Astrocyte (in vitro differentiated cells and primary cell): ENCODE data around the gene HABP4. TPM values are rescaled to one million over a fixed set of nuclear protein-coding genes. Genes with fewer than 3 reads are reported as not detected.

Experiments
- DNase-seq: peaks from one replicate; pipeline ENCODE4 v3.0.0-alpha.2; 2010; ENCODE audit warnings: low read depth
- FAIRE-seq: peaks from 2 replicates; lab custom pipeline; 2011; peaks lifted over from hg19 to GRCh38; lab: Jason Lieb, UNC
- H2AFZ ChIP-seq: 2 replicates; pipeline ENCODE4 v1.6.0; 2012; ENCODE audit warnings: low read depth, low read length, inconsistent platforms
- H3K27ac ChIP-seq: 2 replicates; pipeline ENCODE4 v1.5.1; 2011; ENCODE audit warnings: low read depth, low read length, inconsistent platforms
- H3K27me3 ChIP-seq: 2 replicates; pipeline ENCODE4 v1.6.0; 2011; ENCODE audit warnings: low read length, inconsistent platforms; ENCODE audit not compliant: insufficient read depth
- H3K36me3 ChIP-seq: 2 replicates; pipeline ENCODE4 v1.5.1; 2011; ENCODE audit warnings: low read length, inconsistent platforms; ENCODE audit not compliant: insufficient read depth
- H3K4me1 ChIP-seq: 2 replicates; pipeline ENCODE4 v1.5.1; 2011; ENCODE audit warnings: low read length, inconsistent platforms; ENCODE audit not compliant: insufficient read depth
- H3K4me2 ChIP-seq: 2 replicates; pipeline ENCODE4 v1.6.0; 2012; ENCODE audit warnings: low read length, inconsistent platforms
- H3K4me3 ChIP-seq: 2 replicates; pipeline ENCODE4 v1.5.1; 2011; ENCODE audit warnings: low read depth, mild to moderate bottlenecking, low read length, inconsistent platforms; ENCODE audit not compliant: insufficient read depth
- H3K79me2 ChIP-seq: 2 replicates; pipeline ENCODE4 v1.6.0; 2012; ENCODE audit warnings: mild to moderate bottlenecking, low read length, inconsistent platforms; ENCODE audit not compliant: insufficient read depth
- H3K9ac ChIP-seq: 2 replicates; pipeline ENCODE4 v1.6.0; 2012; ENCODE audit warnings: mild to moderate bottlenecking, low read length, inconsistent platforms
- H3K9me3 ChIP-seq: 2 replicates; pipeline ENCODE4 v1.5.1; 2012; ENCODE audit warnings: low read depth, mild to moderate bottlenecking, low read length, inconsistent platforms; ENCODE audit not compliant: insufficient read depth
- H4K20me1 ChIP-seq: 2 replicates; pipeline ENCODE4 v1.6.0; 2012; ENCODE audit warnings: low read length, inconsistent platforms; ENCODE audit not compliant: insufficient read depth
- H3K27ac Mint-ChIP-seq: one replicate; pipeline ENCODE4 v1.8.0; 2021; ENCODE audit warnings: mild to moderate bottlenecking, mixed read lengths; ENCODE audit not compliant: unreplicated experiment
- H3K27me3 Mint-ChIP-seq: one replicate; pipeline ENCODE4 v1.8.0; 2021; ENCODE audit warnings: low read depth, mixed read lengths; ENCODE audit not compliant: unreplicated experiment
- H3K36me3 Mint-ChIP-seq: one replicate; pipeline ENCODE4 v1.8.0; 2021; ENCODE audit warnings: low read depth, mixed read lengths; ENCODE audit not compliant: unreplicated experiment
- H3K4me1 Mint-ChIP-seq: one replicate; pipeline ENCODE4 v1.8.0; 2021; ENCODE audit warnings: low read depth, mixed read lengths; ENCODE audit not compliant: unreplicated experiment
- H3K4me3 Mint-ChIP-seq: one replicate; pipeline ENCODE4 v1.8.0; 2021; ENCODE audit warnings: mild to moderate bottlenecking, moderate library complexity, mixed read lengths; ENCODE audit not compliant: unreplicated experiment
- H3K9me3 Mint-ChIP-seq: one replicate; pipeline ENCODE4 v1.8.0; 2021; ENCODE audit warnings: mild to moderate bottlenecking, mixed read lengths; ENCODE audit not compliant: unreplicated experiment
- EZH2 ChIP-seq: IDR thresholded peaks from 2 replicates; pipeline ENCODE4 v1.6.1; 2012; ENCODE audit warnings: mild to moderate bottlenecking, low read length, inconsistent platforms; ENCODE audit not compliant: insufficient read depth
- total RNA-seq: library from RNA; stranded (reverse); gene quantifications from 2 replicates; pipeline ENCODE4 v1.2.1, GENCODE V29; 2021
- TF ChIP-seq, protein P1 (sequence below): IDR thresholded peaks from 2 replicates; pipeline ENCODE4 v1.5.1; 2011; ENCODE audit warnings: low read depth, mild to moderate bottlenecking, inconsistent platforms, low read length, moderate library complexity; ENCODE audit not compliant: insufficient read depth

Gene HABP4
- total RNA-seq, 1 donor from 2014 or later, result 20.1 TPM

DNA sequence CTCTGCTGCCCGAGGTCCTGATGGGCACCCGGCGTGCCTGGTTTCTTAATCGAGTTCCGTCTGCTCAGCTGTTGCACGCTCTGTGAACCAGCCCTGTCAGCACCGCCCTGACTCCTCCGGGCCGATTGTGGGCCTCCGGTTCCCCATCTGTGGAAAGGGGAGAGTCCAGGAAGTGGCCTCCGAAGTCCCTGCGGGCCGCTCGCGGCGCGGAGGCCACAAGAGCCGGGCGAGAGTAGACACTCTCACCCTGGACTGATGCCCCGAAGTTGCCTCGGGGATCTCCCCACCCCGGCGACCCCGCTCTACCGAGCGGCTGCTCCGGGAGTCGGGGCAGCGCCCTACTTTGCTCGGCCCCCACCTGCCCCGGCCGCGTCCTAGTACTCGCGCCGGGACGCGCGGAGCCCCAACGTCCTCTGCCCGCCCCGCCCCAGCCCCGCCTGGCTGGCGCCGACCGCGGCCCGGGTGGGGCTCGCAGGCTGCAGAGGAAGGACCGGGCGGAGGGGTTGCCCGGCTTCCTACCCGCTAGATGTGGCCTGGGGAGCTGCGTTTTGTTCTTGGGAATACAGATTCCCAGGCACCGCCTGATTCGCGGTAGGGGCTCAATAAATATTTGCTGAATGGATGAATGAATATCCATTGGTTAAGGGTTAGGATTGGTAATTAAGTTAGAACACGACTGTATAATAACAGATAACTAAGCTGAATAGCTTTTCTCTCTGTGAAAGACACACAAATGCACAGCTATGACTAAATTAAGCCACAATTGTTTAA, 30.9 kb upstream of the HABP4 start:
- Histone ChIP-seq H3K9ac (peak overlapping the region; percentile 93), H3K9me3 (no peaks in the 10 kb centered on the region), H2AFZ (peak overlapping the region; percentile 92), H4K20me1 (no peaks in the 10 kb centered on the region), H3K4me2 (peak overlapping the region; percentile 94), H3K4me1 (peaks cover 25% of the 10 kb centered on the region), H3K4me3 (peak overlapping the region; percentile 79), H3K27ac (peak overlapping the region; percentile 93), H3K79me2 (peaks cover 26% of the 10 kb centered on the region), H3K36me3 (no peaks in the 10 kb centered on the region), H3K27me3 (no peaks in the 10 kb centered on the region)
- Mint-ChIP-seq H3K27ac (peak overlapping the region; percentile 97), H3K4me3 (peak overlapping the region; percentile 88), H3K9me3 (no peaks in the 10 kb centered on the region), H3K36me3 (no peaks in the 10 kb centered on the region), H3K27me3 (no peaks in the 10 kb centered on the region), H3K4me1 (peaks cover 19% of the 10 kb centered on the region)
- FAIRE-seq (no peak), DNase-seq (no peak)
- no peak for TF ChIP-seq EZH2
- TF ChIP-seq, protein P1, sequence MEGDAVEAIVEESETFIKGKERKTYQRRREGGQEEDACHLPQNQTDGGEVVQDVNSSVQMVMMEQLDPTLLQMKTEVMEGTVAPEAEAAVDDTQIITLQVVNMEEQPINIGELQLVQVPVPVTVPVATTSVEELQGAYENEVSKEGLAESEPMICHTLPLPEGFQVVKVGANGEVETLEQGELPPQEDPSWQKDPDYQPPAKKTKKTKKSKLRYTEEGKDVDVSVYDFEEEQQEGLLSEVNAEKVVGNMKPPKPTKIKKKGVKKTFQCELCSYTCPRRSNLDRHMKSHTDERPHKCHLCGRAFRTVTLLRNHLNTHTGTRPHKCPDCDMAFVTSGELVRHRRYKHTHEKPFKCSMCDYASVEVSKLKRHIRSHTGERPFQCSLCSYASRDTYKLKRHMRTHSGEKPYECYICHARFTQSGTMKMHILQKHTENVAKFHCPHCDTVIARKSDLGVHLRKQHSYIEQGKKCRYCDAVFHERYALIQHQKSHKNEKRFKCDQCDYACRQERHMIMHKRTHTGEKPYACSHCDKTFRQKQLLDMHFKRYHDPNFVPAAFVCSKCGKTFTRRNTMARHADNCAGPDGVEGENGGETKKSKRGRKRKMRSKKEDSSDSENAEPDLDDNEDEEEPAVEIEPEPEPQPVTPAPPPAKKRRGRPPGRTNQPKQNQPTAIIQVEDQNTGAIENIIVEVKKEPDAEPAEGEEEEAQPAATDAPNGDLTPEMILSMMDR, result no peak

DNA sequence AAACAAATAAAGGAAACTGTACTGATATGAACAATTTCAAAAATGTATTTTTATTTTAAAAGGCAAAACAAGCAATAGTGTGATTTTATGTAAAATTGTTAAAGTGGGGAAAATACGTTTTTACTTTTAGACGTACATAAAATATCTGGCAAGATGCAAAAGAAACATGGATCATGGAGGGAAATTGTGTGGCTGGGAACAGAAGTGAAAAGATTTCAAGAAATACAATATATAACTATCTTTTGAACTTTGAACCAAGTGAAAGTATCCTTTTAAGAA, 30.3 kb upstream of the HABP4 start:
- Histone ChIP-seq H3K27me3 (no peaks in the 10 kb centered on the region), H2AFZ (no peak overlapping the region), H3K9me3 (no peaks in the 10 kb centered on the region), H3K4me1 (peaks cover 25% of the 10 kb centered on the region), H3K4me2 (peak overlapping the region; percentile 94), H3K36me3 (no peaks in the 10 kb centered on the region), H3K27ac (peak overlapping the region; percentile 93), H3K4me3 (peak overlapping the region; percentile 79), H3K9ac (peak overlapping the region; percentile 93), H4K20me1 (no peaks in the 10 kb centered on the region), H3K79me2 (peaks cover 20% of the 10 kb centered on the region)
- Mint-ChIP-seq H3K27ac (peak overlapping the region; percentile 97), H3K4me3 (peak overlapping the region; percentile 66), H3K4me1 (peaks cover 19% of the 10 kb centered on the region), H3K9me3 (no peaks in the 10 kb centered on the region), H3K36me3 (no peaks in the 10 kb centered on the region), H3K27me3 (no peaks in the 10 kb centered on the region)
- TF ChIP-seq EZH2, result no peak
- TF ChIP-seq, protein P1, result no peak
- FAIRE-seq, result no peak
- no peak for DNase-seq
